ENCODE results near the gene KIF25.

Gene KIF25

DNA sequence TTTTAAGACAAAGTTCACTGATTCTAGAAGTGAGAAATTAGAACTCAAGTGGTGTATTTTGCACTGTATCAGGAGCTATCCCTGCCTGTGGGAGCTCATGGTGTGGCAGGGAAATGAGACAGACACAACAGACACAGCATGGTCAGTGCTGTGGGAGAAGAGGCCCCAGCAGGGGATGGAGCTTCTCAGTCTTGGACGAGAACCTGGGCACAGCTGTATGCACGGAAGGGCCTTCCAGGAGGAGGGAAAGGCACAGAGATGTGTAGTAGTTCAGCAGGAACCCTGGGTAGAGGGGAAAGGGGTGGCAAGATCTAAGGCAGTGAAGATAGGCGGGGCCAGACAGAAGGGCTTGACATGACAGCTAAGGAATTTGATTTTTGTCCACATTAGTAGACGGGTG is 48.8 kb upstream of the KIF25 start (continued):
- TF ChIP-seq, protein P1, sequence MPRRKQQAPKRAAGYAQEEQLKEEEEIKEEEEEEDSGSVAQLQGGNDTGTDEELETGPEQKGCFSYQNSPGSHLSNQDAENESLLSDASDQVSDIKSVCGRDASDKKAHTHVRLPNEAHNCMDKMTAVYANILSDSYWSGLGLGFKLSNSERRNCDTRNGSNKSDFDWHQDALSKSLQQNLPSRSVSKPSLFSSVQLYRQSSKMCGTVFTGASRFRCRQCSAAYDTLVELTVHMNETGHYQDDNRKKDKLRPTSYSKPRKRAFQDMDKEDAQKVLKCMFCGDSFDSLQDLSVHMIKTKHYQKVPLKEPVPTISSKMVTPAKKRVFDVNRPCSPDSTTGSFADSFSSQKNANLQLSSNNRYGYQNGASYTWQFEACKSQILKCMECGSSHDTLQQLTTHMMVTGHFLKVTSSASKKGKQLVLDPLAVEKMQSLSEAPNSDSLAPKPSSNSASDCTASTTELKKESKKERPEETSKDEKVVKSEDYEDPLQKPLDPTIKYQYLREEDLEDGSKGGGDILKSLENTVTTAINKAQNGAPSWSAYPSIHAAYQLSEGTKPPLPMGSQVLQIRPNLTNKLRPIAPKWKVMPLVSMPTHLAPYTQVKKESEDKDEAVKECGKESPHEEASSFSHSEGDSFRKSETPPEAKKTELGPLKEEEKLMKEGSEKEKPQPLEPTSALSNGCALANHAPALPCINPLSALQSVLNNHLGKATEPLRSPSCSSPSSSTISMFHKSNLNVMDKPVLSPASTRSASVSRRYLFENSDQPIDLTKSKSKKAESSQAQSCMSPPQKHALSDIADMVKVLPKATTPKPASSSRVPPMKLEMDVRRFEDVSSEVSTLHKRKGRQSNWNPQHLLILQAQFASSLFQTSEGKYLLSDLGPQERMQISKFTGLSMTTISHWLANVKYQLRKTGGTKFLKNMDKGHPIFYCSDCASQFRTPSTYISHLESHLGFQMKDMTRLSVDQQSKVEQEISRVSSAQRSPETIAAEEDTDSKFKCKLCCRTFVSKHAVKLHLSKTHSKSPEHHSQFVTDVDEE (CRISPR knock-in tag; IDR thresholded peaks at IDR 0.05), result no peak
- TF ChIP-seq, protein P2, sequence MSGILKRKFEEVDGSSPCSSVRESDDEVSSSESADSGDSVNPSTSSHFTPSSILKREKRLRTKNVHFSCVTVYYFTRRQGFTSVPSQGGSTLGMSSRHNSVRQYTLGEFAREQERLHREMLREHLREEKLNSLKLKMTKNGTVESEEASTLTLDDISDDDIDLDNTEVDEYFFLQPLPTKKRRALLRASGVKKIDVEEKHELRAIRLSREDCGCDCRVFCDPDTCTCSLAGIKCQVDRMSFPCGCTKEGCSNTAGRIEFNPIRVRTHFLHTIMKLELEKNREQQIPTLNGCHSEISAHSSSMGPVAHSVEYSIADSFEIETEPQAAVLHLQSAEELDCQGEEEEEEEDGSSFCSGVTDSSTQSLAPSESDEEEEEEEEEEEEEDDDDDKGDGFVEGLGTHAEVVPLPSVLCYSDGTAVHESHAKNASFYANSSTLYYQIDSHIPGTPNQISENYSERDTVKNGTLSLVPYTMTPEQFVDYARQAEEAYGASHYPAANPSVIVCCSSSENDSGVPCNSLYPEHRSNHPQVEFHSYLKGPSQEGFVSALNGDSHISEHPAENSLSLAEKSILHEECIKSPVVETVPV (CRISPR knock-in tag; IDR thresholded peaks at IDR 0.05), result no peak
- TF ChIP-seq, protein P3, sequence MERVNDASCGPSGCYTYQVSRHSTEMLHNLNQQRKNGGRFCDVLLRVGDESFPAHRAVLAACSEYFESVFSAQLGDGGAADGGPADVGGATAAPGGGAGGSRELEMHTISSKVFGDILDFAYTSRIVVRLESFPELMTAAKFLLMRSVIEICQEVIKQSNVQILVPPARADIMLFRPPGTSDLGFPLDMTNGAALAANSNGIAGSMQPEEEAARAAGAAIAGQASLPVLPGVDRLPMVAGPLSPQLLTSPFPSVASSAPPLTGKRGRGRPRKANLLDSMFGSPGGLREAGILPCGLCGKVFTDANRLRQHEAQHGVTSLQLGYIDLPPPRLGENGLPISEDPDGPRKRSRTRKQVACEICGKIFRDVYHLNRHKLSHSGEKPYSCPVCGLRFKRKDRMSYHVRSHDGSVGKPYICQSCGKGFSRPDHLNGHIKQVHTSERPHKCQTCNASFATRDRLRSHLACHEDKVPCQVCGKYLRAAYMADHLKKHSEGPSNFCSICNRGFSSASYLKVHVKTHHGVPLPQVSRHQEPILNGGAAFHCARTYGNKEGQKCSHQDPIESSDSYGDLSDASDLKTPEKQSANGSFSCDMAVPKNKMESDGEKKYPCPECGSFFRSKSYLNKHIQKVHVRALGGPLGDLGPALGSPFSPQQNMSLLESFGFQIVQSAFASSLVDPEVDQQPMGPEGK (CRISPR knock-in tag; IDR thresholded peaks at IDR 0.05; ENCODE audit: borderline replicate concordance), result no peak

DNA sequence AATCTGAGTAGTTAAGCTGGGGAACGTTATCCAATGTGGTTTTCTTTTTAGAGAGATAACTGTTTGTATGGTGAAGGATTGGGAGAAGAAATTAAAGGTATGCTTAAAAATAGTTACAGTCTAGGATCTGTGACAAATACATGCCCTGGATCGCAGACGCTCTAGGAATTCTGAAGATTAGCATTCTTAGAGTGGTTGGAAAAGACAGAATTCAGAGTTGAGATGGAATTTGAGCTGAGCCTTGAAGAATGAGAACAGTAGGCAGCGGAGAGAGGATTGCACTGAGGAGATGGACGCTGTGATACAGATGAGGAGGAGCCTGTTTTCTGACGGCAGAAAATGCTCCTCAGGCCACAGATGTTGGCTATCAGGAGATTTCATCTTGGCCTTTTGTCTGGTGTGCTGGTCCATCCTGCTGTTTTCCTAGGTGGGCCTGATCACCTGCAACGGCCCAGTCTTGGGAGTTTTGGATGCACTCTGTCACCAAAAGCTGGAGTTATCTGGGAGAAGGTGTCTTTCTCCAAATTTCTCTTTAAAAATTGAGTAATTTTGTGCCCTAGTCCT is 48.3 kb upstream of the KIF25 start:
- TF ChIP-seq, protein P2 (CRISPR knock-in tag; IDR thresholded peaks at IDR 0.05), result no peak
- TF ChIP-seq ZFP3 (CRISPR knock-in tag; IDR thresholded peaks at IDR 0.05), result no peak
- TF ChIP-seq TCF4 (CRISPR knock-in tag; IDR thresholded peaks at IDR 0.05; ENCODE audit: borderline replicate concordance), result no peak
- no peak for TF ChIP-seq ZNF8 (CRISPR knock-in tag; IDR thresholded peaks at IDR 0.05)
- no peak for TF ChIP-seq ZFP30 (CRISPR knock-in tag; IDR thresholded peaks at IDR 0.05)
- no peak for ATAC-seq

DNA sequence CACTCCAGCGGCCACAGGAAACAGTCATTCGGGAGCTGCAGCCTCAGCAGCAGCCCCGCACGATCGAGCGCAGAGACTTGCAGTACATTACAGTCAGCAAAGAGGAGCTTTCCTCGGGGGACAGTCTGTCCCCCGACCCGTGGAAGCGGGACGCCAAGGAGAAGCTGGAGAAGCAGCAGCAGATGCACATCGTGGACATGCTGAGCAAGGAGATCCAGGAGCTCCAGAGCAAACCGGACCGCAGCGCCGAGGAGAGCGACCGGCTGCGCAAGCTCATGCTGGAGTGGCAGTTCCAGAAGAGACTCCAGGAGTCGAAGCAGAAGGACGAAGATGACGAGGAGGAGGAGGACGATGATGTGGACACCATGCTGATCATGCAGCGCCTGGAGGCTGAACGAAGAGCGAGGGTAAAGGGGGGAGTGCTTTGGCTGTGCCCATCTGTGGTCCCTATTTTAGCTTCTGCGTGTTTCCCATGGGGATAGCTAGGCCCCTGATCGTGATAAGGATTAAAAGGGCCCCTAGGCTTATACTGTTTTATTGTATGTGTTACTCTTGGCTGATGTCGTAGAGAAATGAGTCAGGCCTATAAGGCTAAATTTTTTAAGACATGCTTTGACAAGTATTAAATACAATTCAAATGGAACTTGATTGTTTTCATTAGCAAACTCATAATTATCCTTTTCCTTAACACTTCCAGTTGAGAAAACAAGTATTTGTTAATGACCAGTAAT is 45.5 kb upstream of the KIF25 start:
- no peak for ATAC-seq
- TF ChIP-seq SNAI2 (CRISPR knock-in tag; IDR thresholded peaks at IDR 0.05) (no peak), ZFP3 (CRISPR knock-in tag; IDR thresholded peaks at IDR 0.05) (no peak), GLIS3 (CRISPR knock-in tag; IDR thresholded peaks at IDR 0.05) (no peak), TCF4 (CRISPR knock-in tag; IDR thresholded peaks at IDR 0.05; ENCODE audit: borderline replicate concordance) (no peak), OSR1 (CRISPR knock-in tag; IDR thresholded peaks at IDR 0.05) (no peak), ZFP30 (CRISPR knock-in tag; IDR thresholded peaks at IDR 0.05) (no peak), BACH2 (CRISPR knock-in tag; IDR thresholded peaks at IDR 0.05; ENCODE audit: borderline replicate concordance) (no peak), ESRRG (CRISPR knock-in tag; IDR thresholded peaks at IDR 0.05) (no peak), ARNTL (CRISPR knock-in tag; IDR thresholded peaks at IDR 0.05; ENCODE audit: borderline replicate concordance, low read depth) (no peak)

DNA sequence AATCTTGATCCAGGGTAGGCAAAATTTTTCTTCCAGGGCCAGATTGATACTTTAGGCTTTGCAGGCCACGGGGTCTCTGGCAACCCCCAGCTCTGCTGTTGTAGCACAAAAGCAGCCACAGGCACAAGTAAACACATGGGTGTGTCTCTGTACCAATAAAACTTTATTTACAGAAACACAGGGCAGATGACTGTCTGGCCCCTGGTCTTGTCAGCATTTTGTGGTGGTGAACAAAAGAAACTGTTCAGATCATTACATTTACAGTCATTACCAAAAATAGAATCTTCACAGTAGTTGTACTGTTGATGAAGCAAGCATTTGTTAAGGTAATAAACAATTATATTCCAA is 45.0 kb upstream of the KIF25 start:
- ATAC-seq, result no peak

DNA sequence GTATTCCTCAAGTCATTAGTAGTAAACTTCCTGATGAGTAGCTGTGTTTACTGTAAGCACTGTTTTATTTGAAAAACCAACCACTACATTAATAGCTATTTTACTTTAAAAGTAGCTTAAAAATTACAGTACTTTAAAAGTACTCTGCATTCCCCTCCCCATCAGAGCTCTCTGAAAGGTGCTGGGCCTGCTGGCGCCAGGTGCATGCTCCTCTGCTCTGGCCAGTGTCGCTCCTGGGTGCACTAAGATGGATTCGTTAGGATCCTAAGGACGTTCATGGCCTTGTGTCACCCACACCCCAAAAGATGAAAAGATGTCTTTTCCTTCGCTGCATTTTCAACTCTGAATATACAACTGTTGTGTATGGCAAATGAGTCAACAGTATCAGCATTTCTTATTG is 43.9 kb upstream of the KIF25 start:
- no peak for ATAC-seq
- TF ChIP-seq ISL1 (CRISPR knock-in tag; IDR thresholded peaks at IDR 0.05) (no peak), TOX (CRISPR knock-in tag; IDR thresholded peaks at IDR 0.05; ENCODE audit: borderline replicate concordance) (no peak), GLIS3 (CRISPR knock-in tag; IDR thresholded peaks at IDR 0.05) (no peak), ZFP3 (CRISPR knock-in tag; IDR thresholded peaks at IDR 0.05) (no peak), ZFP30 (CRISPR knock-in tag; IDR thresholded peaks at IDR 0.05) (no peak), ZNF70 (CRISPR knock-in tag; IDR thresholded peaks at IDR 0.05) (no peak), BACH2 (CRISPR knock-in tag; IDR thresholded peaks at IDR 0.05; ENCODE audit: borderline replicate concordance) (no peak), PPARA (CRISPR knock-in tag; IDR thresholded peaks at IDR 0.05; ENCODE audit: borderline replicate concordance) (no peak), ESRRG (CRISPR knock-in tag; IDR thresholded peaks at IDR 0.05) (no peak), ZC3H10 (CRISPR knock-in tag; IDR thresholded peaks at IDR 0.05) (no peak)
- TF ChIP-seq, protein P4, sequence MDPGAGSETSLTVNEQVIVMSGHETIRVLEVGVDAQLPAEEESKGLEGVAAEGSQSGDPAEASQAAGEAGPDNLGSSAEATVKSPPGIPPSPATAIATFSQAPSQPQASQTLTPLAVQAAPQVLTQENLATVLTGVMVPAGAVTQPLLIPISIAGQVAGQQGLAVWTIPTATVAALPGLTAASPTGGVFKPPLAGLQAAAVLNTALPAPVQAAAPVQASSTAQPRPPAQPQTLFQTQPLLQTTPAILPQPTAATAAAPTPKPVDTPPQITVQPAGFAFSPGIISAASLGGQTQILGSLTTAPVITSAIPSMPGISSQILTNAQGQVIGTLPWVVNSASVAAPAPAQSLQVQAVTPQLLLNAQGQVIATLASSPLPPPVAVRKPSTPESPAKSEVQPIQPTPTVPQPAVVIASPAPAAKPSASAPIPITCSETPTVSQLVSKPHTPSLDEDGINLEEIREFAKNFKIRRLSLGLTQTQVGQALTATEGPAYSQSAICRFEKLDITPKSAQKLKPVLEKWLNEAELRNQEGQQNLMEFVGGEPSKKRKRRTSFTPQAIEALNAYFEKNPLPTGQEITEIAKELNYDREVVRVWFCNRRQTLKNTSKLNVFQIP (CRISPR knock-in tag; IDR thresholded peaks at IDR 0.05; ENCODE audit: borderline replicate concordance, low read depth), result no peak
- TF ChIP-seq, protein P3 (CRISPR knock-in tag; IDR thresholded peaks at IDR 0.05; ENCODE audit: borderline replicate concordance), result no peak

More for the DNA sequence above, 45.0 kb upstream of the KIF25 start:
- TF ChIP-seq ZNF565 (CRISPR knock-in tag; conservative IDR thresholded peaks at IDR 0.05; ENCODE audit: low read depth), result no peak
- TF ChIP-seq ARNTL (CRISPR knock-in tag; IDR thresholded peaks at IDR 0.05; ENCODE audit: borderline replicate concordance, low read depth), result no peak
- TF ChIP-seq RARB (CRISPR knock-in tag; IDR thresholded peaks at IDR 0.05), result no peak
